Measurements from ENCODE around the gene RBMS3. TPM values are rescaled to one million over a fixed set of nuclear protein-coding genes. Genes with fewer than 3 reads are reported as not detected.
A peak's percentile ranks its signal among the peaks of the same experiment; 100 is the strongest.

Gene RBMS3
- total RNA-seq, 1 donor from 2014 or later = 58.5 TPM

DNA sequence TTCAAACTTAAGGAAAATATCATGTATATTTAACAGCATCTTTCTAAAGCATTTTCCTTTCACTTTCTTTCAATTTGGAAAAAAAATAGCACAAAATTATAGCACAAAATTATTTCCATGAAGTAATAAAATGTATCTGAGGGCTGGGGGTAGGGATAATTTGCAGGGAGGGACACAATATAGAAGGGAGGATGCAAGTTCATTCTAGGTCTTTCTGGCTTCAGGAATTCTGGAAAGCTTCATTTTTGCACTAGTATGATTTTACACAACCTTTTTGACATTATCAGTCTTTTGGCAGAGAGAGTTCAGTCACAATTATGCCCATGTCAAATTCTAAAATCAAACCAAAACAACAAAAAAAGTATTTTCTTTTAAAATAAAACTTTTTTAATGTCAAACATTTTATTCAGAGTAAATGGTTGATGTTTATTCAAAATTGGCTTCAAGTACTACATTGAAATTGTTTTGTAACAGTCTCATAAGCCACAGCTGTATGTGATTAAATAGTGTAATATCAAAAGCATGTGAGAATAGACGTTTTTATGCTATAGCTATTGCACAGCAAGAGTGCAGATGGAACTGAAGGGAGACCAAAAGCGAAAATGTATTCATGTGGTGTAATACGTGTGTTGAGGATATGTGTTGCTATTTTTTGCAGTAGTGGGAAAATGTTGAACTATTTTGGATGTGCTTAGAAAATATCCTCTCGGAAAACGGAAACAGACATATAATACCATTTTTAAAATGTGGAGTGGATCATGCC lies 5.8 kb downstream of the RBMS3 start:
- Histone ChIP-seq H3K27ac (peak overlapping the region; percentile 66), H3K4me1 (peaks cover 14% of the 10 kb centered on the region), H3K9me3 (no peaks in the 10 kb centered on the region), H3K4me3 (peak overlapping the region; percentile 39), H3K36me3 (no peaks in the 10 kb centered on the region), H3K27me3 (ENCODE audit: low read depth) (no peaks in the 10 kb centered on the region)
- TF ChIP-seq, protein P1, sequence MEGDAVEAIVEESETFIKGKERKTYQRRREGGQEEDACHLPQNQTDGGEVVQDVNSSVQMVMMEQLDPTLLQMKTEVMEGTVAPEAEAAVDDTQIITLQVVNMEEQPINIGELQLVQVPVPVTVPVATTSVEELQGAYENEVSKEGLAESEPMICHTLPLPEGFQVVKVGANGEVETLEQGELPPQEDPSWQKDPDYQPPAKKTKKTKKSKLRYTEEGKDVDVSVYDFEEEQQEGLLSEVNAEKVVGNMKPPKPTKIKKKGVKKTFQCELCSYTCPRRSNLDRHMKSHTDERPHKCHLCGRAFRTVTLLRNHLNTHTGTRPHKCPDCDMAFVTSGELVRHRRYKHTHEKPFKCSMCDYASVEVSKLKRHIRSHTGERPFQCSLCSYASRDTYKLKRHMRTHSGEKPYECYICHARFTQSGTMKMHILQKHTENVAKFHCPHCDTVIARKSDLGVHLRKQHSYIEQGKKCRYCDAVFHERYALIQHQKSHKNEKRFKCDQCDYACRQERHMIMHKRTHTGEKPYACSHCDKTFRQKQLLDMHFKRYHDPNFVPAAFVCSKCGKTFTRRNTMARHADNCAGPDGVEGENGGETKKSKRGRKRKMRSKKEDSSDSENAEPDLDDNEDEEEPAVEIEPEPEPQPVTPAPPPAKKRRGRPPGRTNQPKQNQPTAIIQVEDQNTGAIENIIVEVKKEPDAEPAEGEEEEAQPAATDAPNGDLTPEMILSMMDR (IDR thresholded peaks at IDR 0.05) = no peak
- DNase-seq = no peak
- intact Hi-C loops (cut with DNase I) = loop anchor here (10.0 kb wide), 1 partner anchor 48 kb away; no protein-coding TSS in a partner anchor
- no peak for ATAC-seq

DNA sequence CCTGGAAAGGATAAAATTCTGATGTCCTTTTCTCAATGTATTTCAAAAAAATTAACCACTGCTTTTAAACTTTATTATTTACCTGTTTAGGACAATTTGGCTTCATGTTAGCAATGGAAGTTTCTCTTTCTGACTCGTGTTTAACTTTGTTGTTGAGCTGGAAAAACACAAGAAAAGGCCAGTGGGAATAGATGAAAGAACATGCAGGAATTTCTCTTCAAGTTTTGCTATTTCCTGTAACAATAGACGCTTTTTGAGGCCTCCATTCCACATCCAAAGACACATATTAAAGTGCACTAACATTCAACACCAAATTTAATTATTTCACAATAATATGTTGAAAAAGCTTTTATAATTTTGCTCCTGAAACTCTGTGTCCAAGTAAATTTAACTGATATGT lies 9.7 kb downstream of the RBMS3 start:
- no peak overlapping the region for H3K4me3 ChIP-seq
- ATAC-seq (no peak), DNase-seq (no peak)
- H3K27ac ChIP-seq = peak overlapping the region; percentile 2
- H3K4me1 ChIP-seq = peaks cover 14% of the 10 kb centered on the region
- H3K9me3 ChIP-seq = no peaks in the 10 kb centered on the region
- no peaks in the 10 kb centered on the region for H3K36me3 ChIP-seq
- intact Hi-C loops (cut with DNase I) = no loop called here
- TF ChIP-seq, protein P1 (IDR thresholded peaks at IDR 0.05) = no peak
- H3K27me3 ChIP-seq (ENCODE audit: low read depth) = no peaks in the 10 kb centered on the region

DNA sequence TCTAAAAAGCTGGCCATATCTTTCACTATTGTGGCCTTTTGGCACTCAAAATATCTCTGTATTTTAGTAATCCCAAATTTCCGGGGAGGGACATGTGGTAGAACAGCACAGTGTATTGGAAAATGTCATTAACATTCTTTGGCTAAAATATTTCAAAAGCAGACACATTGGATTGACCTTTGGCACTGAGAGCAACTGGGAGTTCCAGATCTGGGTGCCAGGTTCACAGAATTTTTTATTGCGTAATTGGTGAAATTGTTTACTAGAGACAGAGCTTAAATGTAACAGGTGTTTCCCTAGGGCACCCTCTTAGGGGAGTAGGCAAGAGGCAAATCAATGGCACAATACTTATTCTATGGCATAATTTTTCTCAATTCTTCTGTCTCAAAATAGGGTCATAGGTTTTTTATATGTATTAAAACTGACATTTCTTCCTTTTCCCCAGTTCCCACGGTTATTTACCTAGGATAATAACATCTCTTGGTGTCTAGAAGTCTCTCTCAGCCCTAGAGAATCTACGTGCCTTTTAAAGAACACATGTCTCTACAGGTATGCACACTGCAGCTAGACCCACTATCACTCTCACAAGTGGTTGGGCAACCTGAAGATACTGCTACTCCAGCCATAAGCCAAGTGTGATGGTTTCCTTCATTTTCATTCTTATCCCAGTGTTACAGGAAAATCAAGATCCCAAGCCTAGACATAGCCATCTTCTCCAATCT lies 10.6 kb downstream of the RBMS3 start:
- Histone ChIP-seq H3K4me3 (no peak overlapping the region), H3K36me3 (no peaks in the 10 kb centered on the region), H3K4me1 (peaks cover 14% of the 10 kb centered on the region), H3K27me3 (ENCODE audit: low read depth) (no peaks in the 10 kb centered on the region), H3K9me3 (no peaks in the 10 kb centered on the region), H3K27ac (peak overlapping the region; percentile 2)
- DNase-seq = no peak
- peak in 1 of 2 donors; percentile 45 for ATAC-seq
- TF ChIP-seq, protein P1 (IDR thresholded peaks at IDR 0.05) = no peak
- intact Hi-C loops (cut with DNase I) = no loop called here

DNA sequence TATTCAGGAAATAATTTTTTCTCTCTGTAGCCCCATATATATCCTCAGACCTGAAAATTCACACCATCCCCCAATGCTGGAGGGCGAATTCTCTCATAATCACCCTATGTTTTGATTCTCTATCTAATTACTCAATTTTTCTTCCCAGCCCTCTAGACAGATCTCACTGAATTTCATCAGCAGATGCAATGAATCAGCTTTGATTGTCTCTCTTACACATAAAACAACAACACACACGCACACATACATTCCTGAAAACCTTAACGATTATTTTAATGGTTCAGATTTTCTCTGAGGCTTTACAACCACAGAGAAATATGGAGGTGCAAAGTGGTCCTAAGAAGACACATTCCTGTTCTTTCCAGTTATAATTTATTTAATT lies 11.1 kb downstream of the RBMS3 start:
- intact Hi-C loops (cut with DNase I) = no loop called here
- TF ChIP-seq, protein P1 (IDR thresholded peaks at IDR 0.05) = no peak
- Histone ChIP-seq H3K9me3 (no peaks in the 10 kb centered on the region), H3K4me3 (no peak overlapping the region), H3K4me1 (peaks cover 14% of the 10 kb centered on the region), H3K27ac (no peak overlapping the region), H3K27me3 (ENCODE audit: low read depth) (no peaks in the 10 kb centered on the region), H3K36me3 (no peaks in the 10 kb centered on the region)
- ATAC-seq = no peak
- DNase-seq = no peak

DNA sequence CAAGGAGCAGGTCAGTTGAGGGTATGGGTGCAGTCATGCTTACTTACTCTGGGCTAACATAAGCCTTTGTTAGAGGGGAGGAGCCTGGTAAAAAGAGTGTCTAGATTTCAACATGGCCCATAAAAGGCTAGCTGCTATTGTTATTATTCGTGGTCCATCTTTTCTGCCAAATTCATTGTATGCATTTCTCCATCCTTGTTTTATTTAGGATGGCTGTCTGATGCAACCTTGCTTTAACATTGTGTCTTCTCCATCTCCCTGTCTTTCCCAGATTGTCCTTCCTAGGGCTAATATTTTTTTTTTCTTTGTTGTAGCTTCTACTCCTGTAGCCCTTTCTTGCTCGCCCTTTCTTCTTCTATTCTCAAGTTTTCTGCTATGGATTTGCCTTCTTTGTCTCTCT lies 12.6 kb downstream of the RBMS3 start:
- no peak for ATAC-seq
- intact Hi-C loops (cut with DNase I) = no loop called here

More for the DNA sequence above, 12.6 kb downstream of the RBMS3 start:
- H3K27me3 ChIP-seq (ENCODE audit: low read depth) = no peaks in the 10 kb centered on the region
- TF ChIP-seq, protein P1 (IDR thresholded peaks at IDR 0.05) = no peak
- DNase-seq = no peak
- no peak overlapping the region for H3K27ac ChIP-seq
- no peaks in the 10 kb centered on the region for H3K9me3 ChIP-seq
- H3K36me3 ChIP-seq = no peaks in the 10 kb centered on the region
- no peak overlapping the region for H3K4me3 ChIP-seq
- peaks cover 14% of the 10 kb centered on the region for H3K4me1 ChIP-seq

Data from lower lobe of right lung (tissue), 2 donors.